ENCODE results near the gene CIB1. TPM values are rescaled to one million over a fixed set of nuclear protein-coding genes. Genes with fewer than 3 reads are reported as not detected.
"Not testable (repeated sequence)": the region's sequence is repeated elsewhere in the genome, so short reads cannot be mapped to it uniquely, and the experiment has no call there.

CIB1 gene
- total RNA-seq: 16.9 to 18.1 TPM (median 17.6 TPM) in 3 replicates

GRCh38 chr15:90233387-90234095 lies at the start of gene CIB1:
Gene CIB1 (minus strand): TSS chr15:90233941. CDS start chr15:90233885, 56 bp downstream.
- Mint-ChIP-seq H3K4me3 (peak within 1 kb of the TSS; percentile 75), H3K36me3 (peaks cover 18% of the 10 kb centered on the region), H3K27me3 (ENCODE audit: low read depth) (no peaks in the 10 kb centered on the region), H3K27ac (peak within 1 kb of the TSS; percentile 88), H3K9me3 (no peaks in the 10 kb centered on the region), H3K4me1 (peaks cover 12% of the 10 kb centered on the region)
- DNase-seq (ENCODE audit: low spot score in 2 of 2, unreplicated experiment in 2 of 2): peak in 1 of 2 experiments; percentile 94
- TF ChIP-seq CTCF (IDR thresholded peaks at IDR 0.05; ENCODE audit: unreplicated experiment): peak; percentile 21

GRCh38 chr15:90281637-90282036 lies 47.9 kb upstream of the CIB1 start:
- H3K4me3 Mint-ChIP-seq; DNase-seq (ENCODE audit: low spot score in 2 of 2, unreplicated experiment in 2 of 2); H3K27me3 Mint-ChIP-seq (ENCODE audit: low read depth); H3K27ac Mint-ChIP-seq; H3K4me1 Mint-ChIP-seq; H3K36me3 Mint-ChIP-seq; H3K9me3 Mint-ChIP-seq: not testable (repeated sequence)

- DNase-seq (ENCODE audit: low spot score in 2 of 2, unreplicated experiment in 2 of 2); H3K9me3 Mint-ChIP-seq; H3K27me3 Mint-ChIP-seq (ENCODE audit: low read depth); H3K4me3 Mint-ChIP-seq; H3K36me3 Mint-ChIP-seq; H3K27ac Mint-ChIP-seq; H3K4me1 Mint-ChIP-seq: not testable (repeated sequence)
These were observed 47.0 kb upstream of the CIB1 start for GRCh38 chr15:90280743-90281142.

GRCh38 chr15:90278467-90278866 lies 44.7 kb upstream of the CIB1 start:
- DNase-seq (ENCODE audit: low spot score in 2 of 2, unreplicated experiment in 2 of 2); H3K27me3 Mint-ChIP-seq (ENCODE audit: low read depth); H3K27ac Mint-ChIP-seq; H3K4me3 Mint-ChIP-seq; H3K4me1 Mint-ChIP-seq; H3K9me3 Mint-ChIP-seq: not testable (repeated sequence)
- H3K36me3 Mint-ChIP-seq: peaks cover 13% of the 10 kb centered on the region

GRCh38 chr15:90271459-90272166 lies 37.9 kb upstream of the CIB1 start:
- peaks cover 27% of the 10 kb centered on the region for H3K4me1 Mint-ChIP-seq
- no peak for DNase-seq (ENCODE audit: low spot score in 2 of 2, unreplicated experiment in 2 of 2)
- no peak overlapping the region for H3K27ac Mint-ChIP-seq
- no peaks in the 10 kb centered on the region for H3K27me3 Mint-ChIP-seq (ENCODE audit: low read depth)
- no peak overlapping the region for H3K4me3 Mint-ChIP-seq
- H3K36me3 Mint-ChIP-seq: peaks cover 36% of the 10 kb centered on the region
- H3K9me3 Mint-ChIP-seq: no peaks in the 10 kb centered on the region
- TF ChIP-seq CTCF (IDR thresholded peaks at IDR 0.05; ENCODE audit: unreplicated experiment): no peak

- H3K27ac Mint-ChIP-seq: no peak overlapping the region
- peaks cover 31% of the 10 kb centered on the region for H3K36me3 Mint-ChIP-seq
- DNase-seq (ENCODE audit: low spot score in 2 of 2, unreplicated experiment in 2 of 2): no peak
- no peak overlapping the region for H3K4me3 Mint-ChIP-seq
- no peaks in the 10 kb centered on the region for H3K27me3 Mint-ChIP-seq (ENCODE audit: low read depth)
- no peak for TF ChIP-seq CTCF (IDR thresholded peaks at IDR 0.05; ENCODE audit: unreplicated experiment)
- H3K9me3 Mint-ChIP-seq: no peaks in the 10 kb centered on the region
- H3K4me1 Mint-ChIP-seq: peaks cover 34% of the 10 kb centered on the region
These were observed 36.9 kb upstream of the CIB1 start for GRCh38 chr15:90270502-90271150.

GRCh38 chr15:90268415-90268814 lies 34.7 kb upstream of the CIB1 start:
- H3K4me1 Mint-ChIP-seq: peaks cover 43% of the 10 kb centered on the region
- no peak for DNase-seq (ENCODE audit: low spot score in 2 of 2, unreplicated experiment in 2 of 2)
- H3K4me3 Mint-ChIP-seq: peak overlapping the region; percentile 37
- peaks cover 23% of the 10 kb centered on the region for H3K36me3 Mint-ChIP-seq
- no peaks in the 10 kb centered on the region for H3K9me3 Mint-ChIP-seq
- no peak for TF ChIP-seq CTCF (IDR thresholded peaks at IDR 0.05; ENCODE audit: unreplicated experiment)
- no peaks in the 10 kb centered on the region for H3K27me3 Mint-ChIP-seq (ENCODE audit: low read depth)
- H3K27ac Mint-ChIP-seq: peak overlapping the region; percentile 44

Data from mesothelial cell of epicardium (in vitro differentiated cells).